ENCODE results near the gene RPL37.
"Not testable (repeated sequence)": the region's sequence is repeated elsewhere in the genome, so short reads cannot be mapped to it uniquely, and the experiment has no call there.

DNA sequence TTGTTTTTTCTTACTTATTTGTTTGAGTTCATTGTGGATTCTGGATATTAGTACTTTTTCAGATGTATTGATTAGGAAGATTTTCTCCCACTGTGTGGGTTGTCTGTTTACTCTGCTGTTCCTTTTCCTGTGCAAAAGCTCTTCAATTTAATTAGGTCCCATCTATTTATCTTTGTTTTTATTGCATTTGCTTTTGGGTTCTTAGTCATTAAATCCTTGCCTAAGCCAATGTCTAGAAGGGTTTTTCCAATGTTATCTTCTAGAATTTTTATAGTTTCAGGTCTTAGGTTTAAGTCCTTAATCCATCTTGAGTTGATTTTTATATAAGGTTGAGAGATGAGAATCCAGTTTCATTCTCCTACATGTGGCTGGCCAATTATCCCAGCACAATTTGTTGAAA, 40.7 kb downstream of the RPL37 start:
- not testable (repeated sequence) for TF ChIP-seq CTCF (IDR thresholded peaks at IDR 0.05; ENCODE audit: insufficient read depth, low read length, poor library complexity, severe bottlenecking); EZH2phosphoT487 (conservative IDR thresholded peaks at IDR 0.05; ENCODE audit: low read length)

Data from SU-DHL-6 (cell line).